ENCODE data around the gene TMPRSS9. TPM values are rescaled to one million over a fixed set of nuclear protein-coding genes. Genes with fewer than 3 reads are reported as not detected.
"Not testable (repeated sequence)": the region's sequence is repeated elsewhere in the genome, so short reads cannot be mapped to it uniquely, and the experiment has no call there.

The TMPRSS9 gene
- total RNA-seq, 1 donor from 2014 or later, result not detected

- H3K36me3 ChIP-seq (ENCODE audit: control insufficient read depth, insufficient read depth, low read length), result peaks cover 1% of the 10 kb centered on the region
- TF ChIP-seq CTCF (IDR thresholded peaks at IDR 0.05; ENCODE audit: insufficient read depth, low read length, poor library complexity, severe bottlenecking), result no peak
- no peaks in the 10 kb centered on the region for H3K27me3 ChIP-seq (ENCODE audit: control insufficient read depth, insufficient read depth, low read length)
- no peak overlapping the region for H3K4me3 ChIP-seq (ENCODE audit: low read depth, low read length)
- DNase-seq (ENCODE audit: low read depth), result no peak
These were observed 94.3 kb downstream of the TMPRSS9 start for GRCh38 chr19:2454199-2454961.

GRCh38 chr19:2454962-2455850 lies 95.1 kb downstream of the TMPRSS9 start:
- H3K36me3 ChIP-seq (ENCODE audit: control insufficient read depth, insufficient read depth, low read length), result peaks cover 1% of the 10 kb centered on the region
- no peak for DNase-seq (ENCODE audit: low read depth)
- TF ChIP-seq CTCF (IDR thresholded peaks at IDR 0.05; ENCODE audit: insufficient read depth, low read length, poor library complexity, severe bottlenecking), result no peak
- H3K27me3 ChIP-seq (ENCODE audit: control insufficient read depth, insufficient read depth, low read length), result no peaks in the 10 kb centered on the region
- peak overlapping the region; percentile 65 for H3K4me3 ChIP-seq (ENCODE audit: low read depth, low read length)

- Histone ChIP-seq H3K4me3 (ENCODE audit: low read depth, low read length) (peak overlapping the region; percentile 65), H3K36me3 (ENCODE audit: control insufficient read depth, insufficient read depth, low read length) (peaks cover 1% of the 10 kb centered on the region), H3K27me3 (ENCODE audit: control insufficient read depth, insufficient read depth, low read length) (no peaks in the 10 kb centered on the region)
- no peak for DNase-seq (ENCODE audit: low read depth)
- TF ChIP-seq CTCF (IDR thresholded peaks at IDR 0.05; ENCODE audit: insufficient read depth, low read length, poor library complexity, severe bottlenecking), result no peak
These were observed 95.9 kb downstream of the TMPRSS9 start for GRCh38 chr19:2455851-2456570.

- no peak for DNase-seq (ENCODE audit: low read depth)
- no peak for TF ChIP-seq CTCF (IDR thresholded peaks at IDR 0.05; ENCODE audit: insufficient read depth, low read length, poor library complexity, severe bottlenecking)
- H3K27me3 ChIP-seq (ENCODE audit: control insufficient read depth, insufficient read depth, low read length), result no peaks in the 10 kb centered on the region
- peak overlapping the region; percentile 65 for H3K4me3 ChIP-seq (ENCODE audit: low read depth, low read length)
- H3K36me3 ChIP-seq (ENCODE audit: control insufficient read depth, insufficient read depth, low read length), result no peaks in the 10 kb centered on the region
These were observed 97.5 kb downstream of the TMPRSS9 start for GRCh38 chr19:2457394-2458037.

- Histone ChIP-seq H3K36me3 (ENCODE audit: control insufficient read depth, insufficient read depth, low read length) (no peaks in the 10 kb centered on the region), H3K4me3 (ENCODE audit: low read depth, low read length) (no peak overlapping the region), H3K27me3 (ENCODE audit: control insufficient read depth, insufficient read depth, low read length) (no peaks in the 10 kb centered on the region)
- no peak for DNase-seq (ENCODE audit: low read depth)
- no peak for TF ChIP-seq CTCF (IDR thresholded peaks at IDR 0.05; ENCODE audit: insufficient read depth, low read length, poor library complexity, severe bottlenecking)
These were observed 98.0 kb downstream of the TMPRSS9 start for GRCh38 chr19:2458054-2458453.

GRCh38 chr19:2458776-2459175 lies 98.7 kb downstream of the TMPRSS9 start:
- H3K36me3 ChIP-seq (ENCODE audit: control insufficient read depth, insufficient read depth, low read length); H3K4me3 ChIP-seq (ENCODE audit: low read depth, low read length); H3K27me3 ChIP-seq (ENCODE audit: control insufficient read depth, insufficient read depth, low read length); DNase-seq (ENCODE audit: low read depth): not testable (repeated sequence)
